Measurements from ENCODE around the gene ARL5B. TPM values are rescaled to one million over a fixed set of nuclear protein-coding genes. Genes with fewer than 3 reads are reported as not detected.
A peak's percentile ranks its signal among the peaks of the same experiment; 100 is the strongest.
"Not testable (repeated sequence)": the region's sequence is repeated elsewhere in the genome, so short reads cannot be mapped to it uniquely, and the experiment has no call there.

The ARL5B gene
- total RNA-seq, 1 experiment from 2014 or later = 8.1 TPM

DNA sequence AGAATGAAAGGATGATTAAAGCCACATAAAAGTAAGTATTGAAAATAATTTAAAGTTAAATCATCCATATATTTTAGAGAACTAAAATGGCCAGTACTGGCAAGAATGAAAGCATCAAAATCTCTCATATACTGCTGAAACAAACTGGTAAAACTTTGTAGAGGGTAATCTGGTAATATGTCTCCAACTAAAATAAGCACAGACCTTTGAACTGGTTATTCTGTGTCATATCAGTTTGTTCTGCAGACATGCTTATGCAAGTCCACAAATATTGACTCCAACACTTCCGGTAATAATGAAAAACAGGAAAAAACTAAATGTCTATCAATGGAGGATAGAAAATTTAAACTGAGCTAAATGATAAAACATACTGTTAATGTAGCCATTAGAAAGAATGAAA is 21.8 kb upstream of the ARL5B start:
- intact Hi-C loops (cut with micrococcal nuclease); H3F3A ChIP-seq (ENCODE audit: low read length, unreplicated experiment); H3K36me3 ChIP-seq (ENCODE audit: low read depth, low read length); ATAC-seq; H3K9me3 ChIP-seq (ENCODE audit: low read length); H3K9me2 ChIP-seq (replicated peaks; ENCODE audit: low read length); POLR2A ChIA-PET (ENCODE audit: unreplicated experiment); DNase-seq; H3K9ac ChIP-seq (ENCODE audit: low read length); H2AFZ ChIP-seq (ENCODE audit: low read length); H3K79me2 ChIP-seq (ENCODE audit: low read length); H3K4me3 ChIP-seq (ENCODE audit: low read length); BruUV-seq (replicated peaks); CTCF ChIA-PET; H3K4me2 ChIP-seq (ENCODE audit: low read length); H3K27me3 ChIP-seq (ENCODE audit: low read length); H3K27ac ChIP-seq (ENCODE audit: low read length); H4K20me1 ChIP-seq (ENCODE audit: low read length); H3K4me1 ChIP-seq (ENCODE audit: insufficient read depth, low read length): not testable (repeated sequence)

DNA sequence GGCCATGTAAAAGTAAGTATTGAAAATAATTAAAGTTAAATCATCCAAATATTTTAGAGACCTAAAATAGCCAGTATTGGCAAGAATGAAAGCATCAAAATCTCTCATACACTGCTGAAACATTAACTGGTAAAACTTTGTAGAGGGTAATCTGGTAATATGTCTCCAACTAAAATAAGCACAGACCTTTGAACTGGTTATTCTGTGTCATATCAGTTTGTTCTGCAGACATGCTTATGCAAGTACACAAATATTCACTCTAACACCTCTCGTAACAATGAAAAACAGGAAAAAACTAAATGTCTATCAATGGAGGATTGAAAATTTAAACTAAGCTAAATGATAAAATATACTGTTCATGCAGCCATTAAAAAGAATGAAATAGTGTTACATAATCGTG is 19.5 kb upstream of the ARL5B start:
- H3K36me3 ChIP-seq (ENCODE audit: low read depth, low read length); H4K20me1 ChIP-seq (ENCODE audit: low read length); H3K4me1 ChIP-seq (ENCODE audit: insufficient read depth, low read length); ATAC-seq; H3K4me2 ChIP-seq (ENCODE audit: low read length); intact Hi-C loops (cut with micrococcal nuclease); CTCF ChIA-PET; H3K79me2 ChIP-seq (ENCODE audit: low read length); H3K9me3 ChIP-seq (ENCODE audit: low read length); BruUV-seq (replicated peaks); DNase-seq; H3K27me3 ChIP-seq (ENCODE audit: low read length); H3F3A ChIP-seq (ENCODE audit: low read length, unreplicated experiment); H2AFZ ChIP-seq (ENCODE audit: low read length); H3K9ac ChIP-seq (ENCODE audit: low read length); H3K4me3 ChIP-seq (ENCODE audit: low read length); H3K9me2 ChIP-seq (replicated peaks; ENCODE audit: low read length); H3K27ac ChIP-seq (ENCODE audit: low read length): not testable (repeated sequence)
- POLR2A ChIA-PET (ENCODE audit: unreplicated experiment) = interaction anchor here (0.5 kb wide), 1 partner anchor 13 kb away, joined by 4 read pairs; no protein-coding TSS in a partner anchor

- Histone ChIP-seq H3K4me3 (ENCODE audit: low read length) (no peak overlapping the region), H3K36me3 (ENCODE audit: low read depth, low read length) (no peaks in the 10 kb centered on the region; the same call in 1 of the 2 replicates), H2AFZ (ENCODE audit: low read length) (no peak overlapping the region), H3K9ac (ENCODE audit: low read length) (no peak overlapping the region), H3K4me1 (ENCODE audit: insufficient read depth, low read length) (no peaks in the 10 kb centered on the region), H3K79me2 (ENCODE audit: low read length) (peaks cover 35% of the 10 kb centered on the region), H3K27me3 (ENCODE audit: low read length) (no peaks in the 10 kb centered on the region), H4K20me1 (ENCODE audit: low read length) (no peaks in the 10 kb centered on the region), H3K9me3 (ENCODE audit: low read length) (no peaks in the 10 kb centered on the region), H3F3A (ENCODE audit: low read length, unreplicated experiment) (no peaks in the 10 kb centered on the region), H3K9me2 (replicated peaks; ENCODE audit: low read length) (no peaks in the 10 kb centered on the region), H3K4me2 (ENCODE audit: low read length) (no peak overlapping the region), H3K27ac (ENCODE audit: low read length) (no peak overlapping the region)
- no peak for DNase-seq
- intact Hi-C loops (cut with micrococcal nuclease) = no loop called here
- no peak for ATAC-seq
- no TSS peak for BruUV-seq (replicated peaks)
- ChIA-PET CTCF (no interaction called here), POLR2A (ENCODE audit: unreplicated experiment) (no interaction called here)
- no peak for TF ChIP-seq EZH2phosphoT487 (IDR thresholded peaks at IDR 0.05; ENCODE audit: borderline replicate concordance, low read length)
- TF ChIP-seq EZH2 (IDR thresholded peaks at IDR 0.05; ENCODE audit: low read length, unreplicated experiment) = no peak
- TF ChIP-seq, protein P1, sequence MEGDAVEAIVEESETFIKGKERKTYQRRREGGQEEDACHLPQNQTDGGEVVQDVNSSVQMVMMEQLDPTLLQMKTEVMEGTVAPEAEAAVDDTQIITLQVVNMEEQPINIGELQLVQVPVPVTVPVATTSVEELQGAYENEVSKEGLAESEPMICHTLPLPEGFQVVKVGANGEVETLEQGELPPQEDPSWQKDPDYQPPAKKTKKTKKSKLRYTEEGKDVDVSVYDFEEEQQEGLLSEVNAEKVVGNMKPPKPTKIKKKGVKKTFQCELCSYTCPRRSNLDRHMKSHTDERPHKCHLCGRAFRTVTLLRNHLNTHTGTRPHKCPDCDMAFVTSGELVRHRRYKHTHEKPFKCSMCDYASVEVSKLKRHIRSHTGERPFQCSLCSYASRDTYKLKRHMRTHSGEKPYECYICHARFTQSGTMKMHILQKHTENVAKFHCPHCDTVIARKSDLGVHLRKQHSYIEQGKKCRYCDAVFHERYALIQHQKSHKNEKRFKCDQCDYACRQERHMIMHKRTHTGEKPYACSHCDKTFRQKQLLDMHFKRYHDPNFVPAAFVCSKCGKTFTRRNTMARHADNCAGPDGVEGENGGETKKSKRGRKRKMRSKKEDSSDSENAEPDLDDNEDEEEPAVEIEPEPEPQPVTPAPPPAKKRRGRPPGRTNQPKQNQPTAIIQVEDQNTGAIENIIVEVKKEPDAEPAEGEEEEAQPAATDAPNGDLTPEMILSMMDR (conservative IDR thresholded peaks at IDR 0.05; ENCODE audit: low read depth, low read length) = no peak
Observed at GRCh38 chr10:18647151-18647550, 12.1 kb upstream of the ARL5B start.

DNA sequence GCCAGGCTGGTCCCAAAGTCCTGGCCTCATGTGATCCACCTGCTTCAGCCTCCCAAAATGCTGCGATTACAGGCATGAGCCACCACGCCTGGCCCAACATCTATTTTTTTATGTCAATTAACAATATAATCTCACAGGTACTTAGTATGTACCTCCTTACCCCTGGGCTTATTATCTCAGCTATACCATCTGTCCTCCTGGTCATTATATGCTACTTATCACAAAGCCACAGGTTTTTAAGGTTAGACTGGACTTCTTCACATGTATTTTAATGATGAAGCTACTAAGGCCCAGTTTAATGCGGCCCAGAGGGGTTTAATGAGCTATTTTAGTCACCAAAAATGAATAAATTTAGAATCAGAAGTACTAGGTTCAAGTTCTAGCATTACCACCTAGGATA is 11.3 kb upstream of the ARL5B start:
- no peaks in the 10 kb centered on the region for H3F3A ChIP-seq (ENCODE audit: low read length, unreplicated experiment)
- H3K79me2 ChIP-seq (ENCODE audit: low read length) = peaks cover 35% of the 10 kb centered on the region
- BruUV-seq (replicated peaks) = no TSS peak
- no peak overlapping the region for H2AFZ ChIP-seq (ENCODE audit: low read length)
- CTCF ChIA-PET = no interaction called here
- no peaks in the 10 kb centered on the region for H4K20me1 ChIP-seq (ENCODE audit: low read length)
- H3K36me3 ChIP-seq (ENCODE audit: low read depth, low read length) = no peaks in the 10 kb centered on the region; the same call in 1 of the 2 replicates
- intact Hi-C loops (cut with micrococcal nuclease) = no loop called here
- no peaks in the 10 kb centered on the region for H3K9me3 ChIP-seq (ENCODE audit: low read length)
- TF ChIP-seq, protein P1 (conservative IDR thresholded peaks at IDR 0.05; ENCODE audit: low read depth, low read length) = no peak
- TF ChIP-seq EZH2 (IDR thresholded peaks at IDR 0.05; ENCODE audit: low read length, unreplicated experiment) (no peak), EZH2phosphoT487 (IDR thresholded peaks at IDR 0.05; ENCODE audit: borderline replicate concordance, low read length) (no peak)
- DNase-seq (no peak), ATAC-seq (no peak)
- no peak overlapping the region for H3K27ac ChIP-seq (ENCODE audit: low read length)
- no peaks in the 10 kb centered on the region for H3K9me2 ChIP-seq (replicated peaks; ENCODE audit: low read length)
- no peak overlapping the region for H3K9ac ChIP-seq (ENCODE audit: low read length)
- H3K27me3 ChIP-seq (ENCODE audit: low read length) = no peaks in the 10 kb centered on the region
- H3K4me3 ChIP-seq (ENCODE audit: low read length) = no peak overlapping the region
- POLR2A ChIA-PET (ENCODE audit: unreplicated experiment) = no interaction called here
- H3K4me2 ChIP-seq (ENCODE audit: low read length) = 0 out of 2 replicates have a peak overlapping the region, but pooled peaks have one; percentile 79
- no peaks in the 10 kb centered on the region for H3K4me1 ChIP-seq (ENCODE audit: insufficient read depth, low read length)

Data from PC-3 (cell line).